HCT116 (cell line): Measurements from ENCODE around the gene MTUS2.

Source experiments
- TF ChIP-seq, protein P1 (sequence below): IDR thresholded peaks from 2 replicates; pipeline ENCODE4 v1.6.1; 2012
- TF ChIP-seq, protein P2 (sequence below), 3 experiments: fragments of 200-600 bp in 1 of 3; sonication (generic) in 1 of 3; IDR thresholded peaks in 2 of 3; conservative IDR thresholded peaks in 1 of 3; 2 replicates each; pipeline ENCODE4 v1.5.1; 2012 to 2017; ENCODE audit warnings: low read depth in 2 of 3, low read length in 2 of 3, antibody characterized with exemption in 1 of 3, borderline replicate concordance in 1 of 3, control low read depth in 1 of 3, mild to moderate bottlenecking in 1 of 3, mixed read lengths in 1 of 3, mixed run types in 1 of 3, moderate library complexity in 1 of 3; ENCODE audit not compliant: insufficient read depth in 1 of 3
- TF ChIP-seq, protein P3 (sequence below): IDR thresholded peaks from 2 replicates; pipeline ENCODE4 v1.6.1; 2011; ENCODE audit warnings: mild to moderate bottlenecking, low read length, moderate library complexity; ENCODE audit not compliant: insufficient replicate concordance; ENCODE audit errors: extremely low read depth

DNA sequence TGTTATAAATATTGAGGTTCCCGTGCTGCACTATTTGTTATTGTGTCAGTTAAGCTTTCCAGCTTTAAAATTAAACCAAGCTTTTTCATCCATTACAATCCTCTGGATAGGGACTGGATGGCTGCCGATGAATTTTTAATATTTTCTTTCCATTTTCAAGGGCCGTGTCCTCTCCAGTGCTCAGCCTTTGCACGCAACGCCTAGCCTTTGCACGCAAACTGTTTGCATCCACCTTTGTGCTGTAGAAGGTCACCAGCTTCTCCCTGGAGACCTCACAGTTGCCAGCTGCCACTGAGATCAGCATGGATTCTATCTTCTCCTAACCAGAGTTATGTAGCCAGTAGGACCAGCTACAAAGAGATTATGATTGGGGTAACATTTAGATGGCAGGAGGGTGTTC is 534.9 kb downstream of the MTUS2 start:
- TF ChIP-seq, protein P1, sequence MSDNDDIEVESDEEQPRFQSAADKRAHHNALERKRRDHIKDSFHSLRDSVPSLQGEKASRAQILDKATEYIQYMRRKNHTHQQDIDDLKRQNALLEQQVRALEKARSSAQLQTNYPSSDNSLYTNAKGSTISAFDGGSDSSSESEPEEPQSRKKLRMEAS, result no peak
- TF ChIP-seq, protein P2, sequence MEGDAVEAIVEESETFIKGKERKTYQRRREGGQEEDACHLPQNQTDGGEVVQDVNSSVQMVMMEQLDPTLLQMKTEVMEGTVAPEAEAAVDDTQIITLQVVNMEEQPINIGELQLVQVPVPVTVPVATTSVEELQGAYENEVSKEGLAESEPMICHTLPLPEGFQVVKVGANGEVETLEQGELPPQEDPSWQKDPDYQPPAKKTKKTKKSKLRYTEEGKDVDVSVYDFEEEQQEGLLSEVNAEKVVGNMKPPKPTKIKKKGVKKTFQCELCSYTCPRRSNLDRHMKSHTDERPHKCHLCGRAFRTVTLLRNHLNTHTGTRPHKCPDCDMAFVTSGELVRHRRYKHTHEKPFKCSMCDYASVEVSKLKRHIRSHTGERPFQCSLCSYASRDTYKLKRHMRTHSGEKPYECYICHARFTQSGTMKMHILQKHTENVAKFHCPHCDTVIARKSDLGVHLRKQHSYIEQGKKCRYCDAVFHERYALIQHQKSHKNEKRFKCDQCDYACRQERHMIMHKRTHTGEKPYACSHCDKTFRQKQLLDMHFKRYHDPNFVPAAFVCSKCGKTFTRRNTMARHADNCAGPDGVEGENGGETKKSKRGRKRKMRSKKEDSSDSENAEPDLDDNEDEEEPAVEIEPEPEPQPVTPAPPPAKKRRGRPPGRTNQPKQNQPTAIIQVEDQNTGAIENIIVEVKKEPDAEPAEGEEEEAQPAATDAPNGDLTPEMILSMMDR (IDR thresholded peaks at IDR 0.05 in 2 of 3, conservative IDR thresholded peaks at IDR 0.05 in 1 of 3; ENCODE audit: borderline replicate concordance in 1 of 3, insufficient read depth in 1 of 3, low read depth in 2 of 3, low read length in 2 of 3), result no peak
- TF ChIP-seq, protein P3, sequence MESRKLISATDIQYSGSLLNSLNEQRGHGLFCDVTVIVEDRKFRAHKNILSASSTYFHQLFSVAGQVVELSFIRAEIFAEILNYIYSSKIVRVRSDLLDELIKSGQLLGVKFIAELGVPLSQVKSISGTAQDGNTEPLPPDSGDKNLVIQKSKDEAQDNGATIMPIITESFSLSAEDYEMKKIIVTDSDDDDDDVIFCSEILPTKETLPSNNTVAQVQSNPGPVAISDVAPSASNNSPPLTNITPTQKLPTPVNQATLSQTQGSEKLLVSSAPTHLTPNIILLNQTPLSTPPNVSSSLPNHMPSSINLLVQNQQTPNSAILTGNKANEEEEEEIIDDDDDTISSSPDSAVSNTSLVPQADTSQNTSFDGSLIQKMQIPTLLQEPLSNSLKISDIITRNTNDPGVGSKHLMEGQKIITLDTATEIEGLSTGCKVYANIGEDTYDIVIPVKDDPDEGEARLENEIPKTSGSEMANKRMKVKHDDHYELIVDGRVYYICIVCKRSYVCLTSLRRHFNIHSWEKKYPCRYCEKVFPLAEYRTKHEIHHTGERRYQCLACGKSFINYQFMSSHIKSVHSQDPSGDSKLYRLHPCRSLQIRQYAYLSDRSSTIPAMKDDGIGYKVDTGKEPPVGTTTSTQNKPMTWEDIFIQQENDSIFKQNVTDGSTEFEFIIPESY, result no peak
